GM12874 (cell line): ENCODE results near the gene GSK3B.

Experiments used
- CTCF ChIP-seq: IDR thresholded peaks from 2 replicates; pipeline ENCODE4 v1.5.1; 2011; ENCODE audit warnings: low read depth, mild to moderate bottlenecking, control low read depth, low read length, moderate library complexity; ENCODE audit not compliant: insufficient read depth

Gene GSK3B

GRCh38 chr3:120129718-120130513 is 35.7 kb upstream of the GSK3B start:
- no peak for TF ChIP-seq CTCF

GRCh38 chr3:120129051-120129450 is 34.8 kb upstream of the GSK3B start:
- TF ChIP-seq CTCF, result no peak

GRCh38 chr3:120125992-120126391 is 31.7 kb upstream of the GSK3B start:
- no peak for TF ChIP-seq CTCF

GRCh38 chr3:120119846-120120510 is 25.7 kb upstream of the GSK3B start:
- no peak for TF ChIP-seq CTCF

- no peak for TF ChIP-seq CTCF
Observed at GRCh38 chr3:120114981-120115380, 20.7 kb upstream of the GSK3B start.

- TF ChIP-seq CTCF, result no peak
Observed at GRCh38 chr3:120114376-120114775, 20.1 kb upstream of the GSK3B start.

- TF ChIP-seq CTCF, result no peak
Observed at GRCh38 chr3:120113128-120114116, 19.2 kb upstream of the GSK3B start.
